HepG2 (cell line): ENCODE data around the gene POLN. TPM values are rescaled to one million over a fixed set of nuclear protein-coding genes. Genes with fewer than 3 reads are reported as not detected.

ENCODE experiments used
- AHR ChIP-seq: IDR thresholded peaks from 2 replicates; pipeline ENCODE4 v1.6.1; 2018; ENCODE audit warnings: missing genetic modification reagents, missing compliant biosample characterization
- JDP2 ChIP-seq: sonication (generic); formaldehyde crosslinking; IDR thresholded peaks from 2 replicates; pipeline ENCODE4 v1.8.1; 2022; ENCODE audit warnings: missing genetic modification reagents, borderline replicate concordance
- MAZ ChIP-seq, 2 experiments: sonication (generic) in 1 of 2; formaldehyde crosslinking in 1 of 2; IDR thresholded peaks; 2 replicates each; pipeline versions ENCODE4 v1.5.0 to v1.6.1; 2012 to 2020; ENCODE audit warnings: low read depth in 2 of 2, mild to moderate bottlenecking in 2 of 2, borderline replicate concordance in 1 of 2, improper control_type of control experiment in 1 of 2, low read length in 1 of 2, missing genetic modification reagents in 1 of 2, moderate library complexity in 1 of 2
- PAXIP1 ChIP-seq: sonication (generic); formaldehyde crosslinking; conservative IDR thresholded peaks from 2 replicates; pipeline ENCODE4 v1.4.0; 2020; ENCODE audit warnings: mild to moderate bottlenecking, missing genetic modification reagents, moderate library complexity
- RFX1 ChIP-seq: fragments of 450-650 bp; IDR thresholded peaks from 2 replicates; pipeline ENCODE4 v1.6.1; 2017
- SNAI1 ChIP-seq: sonication (generic); formaldehyde crosslinking; IDR thresholded peaks from 2 replicates; pipeline ENCODE4 v1.5.0; 2020; ENCODE audit warnings: mild to moderate bottlenecking, missing genetic modification reagents, borderline replicate concordance
- TAF15 ChIP-seq: fragments of 200-400 bp; formaldehyde crosslinking; IDR thresholded peaks from one replicate; pipeline ENCODE4 v1.6.1; 2018; ENCODE audit warnings: mild to moderate bottlenecking, low read depth, low read length; ENCODE audit not compliant: poor library complexity, severe bottlenecking
- TRIM24 ChIP-seq: sonication (generic); formaldehyde crosslinking; IDR thresholded peaks from 2 replicates; pipeline ENCODE4 v1.8.0; 2022; ENCODE audit warnings: mild to moderate bottlenecking, missing genetic modification reagents
- ZNF563 ChIP-seq: sonication (generic); formaldehyde crosslinking; IDR thresholded peaks from 2 replicates; pipeline ENCODE4 v1.8.0; 2022; ENCODE audit warnings: mild to moderate bottlenecking, moderate library complexity, missing genetic modification reagents
- ZNF773 ChIP-seq: sonication (generic); formaldehyde crosslinking; IDR thresholded peaks from 2 replicates; pipeline ENCODE4 v1.4.0; 2020; ENCODE audit warnings: missing genetic modification reagents, borderline replicate concordance
- polyA plus RNA-seq, 8 experiments: library from polyadenylated mRNA; depleted of rRNA in 3 of 8; stranded (reverse) in 7 of 8; unstranded in 1 of 8; fragments of >200 nt; fragmentation: Illumina TruSeq in 4 of 8; extraction: Trizol in 4 of 8; gene quantifications; 2 replicates each; pipeline versions ENCODE4 v1.2.1 to v1.2.3, GENCODE V29; 2011 to 2016; ENCODE audit warnings: low read depth in 4 of 8, missing spikeins in 1 of 8, mixed read lengths in 1 of 8; ENCODE audit not compliant: insufficient read depth in 1 of 8
- total RNA-seq, 5 experiments: library from RNA; depleted of rRNA; stranded (reverse); fragments of >200 nt; fragmentation: Illumina TruSeq; extraction: Trizol; gene quantifications; 2 replicates each; pipeline ENCODE4 v1.2.3, GENCODE V29; 2016; ENCODE audit warnings: low read depth in 1 of 5
- TF ChIP-seq, protein P1 (sequence below): sonication (generic); formaldehyde crosslinking; IDR thresholded peaks from 2 replicates; pipeline ENCODE4 v1.5.0; 2020; ENCODE audit warnings: mild to moderate bottlenecking, missing genetic modification reagents
- TF ChIP-seq, protein P2 (sequence below): sonication (generic); formaldehyde crosslinking; IDR thresholded peaks from 2 replicates; pipeline ENCODE4 v1.9.0; 2022; ENCODE audit warnings: missing genetic modification reagents, mild to moderate bottlenecking, borderline replicate concordance
- TF ChIP-seq, protein P3 (sequence below): sonication (generic); formaldehyde crosslinking; IDR thresholded peaks from 2 replicates; pipeline ENCODE4 v1.4.0; 2020; ENCODE audit warnings: missing genetic modification reagents, borderline replicate concordance

POLN gene
- total and polyA plus RNA-seq, 2 of the 13 experiments (the other 11 are each of a cell fraction or from before 2014, with no cell fraction given): 0.93 to 1.5 TPM

GRCh38 chr4:2241410-2242353, at the start of gene POLN, which contains the start of gene HAUS3 (continued):
- no peak for TF ChIP-seq RFX1
- TF ChIP-seq TAF15: peak; percentile 39
- TF ChIP-seq, protein P1, sequence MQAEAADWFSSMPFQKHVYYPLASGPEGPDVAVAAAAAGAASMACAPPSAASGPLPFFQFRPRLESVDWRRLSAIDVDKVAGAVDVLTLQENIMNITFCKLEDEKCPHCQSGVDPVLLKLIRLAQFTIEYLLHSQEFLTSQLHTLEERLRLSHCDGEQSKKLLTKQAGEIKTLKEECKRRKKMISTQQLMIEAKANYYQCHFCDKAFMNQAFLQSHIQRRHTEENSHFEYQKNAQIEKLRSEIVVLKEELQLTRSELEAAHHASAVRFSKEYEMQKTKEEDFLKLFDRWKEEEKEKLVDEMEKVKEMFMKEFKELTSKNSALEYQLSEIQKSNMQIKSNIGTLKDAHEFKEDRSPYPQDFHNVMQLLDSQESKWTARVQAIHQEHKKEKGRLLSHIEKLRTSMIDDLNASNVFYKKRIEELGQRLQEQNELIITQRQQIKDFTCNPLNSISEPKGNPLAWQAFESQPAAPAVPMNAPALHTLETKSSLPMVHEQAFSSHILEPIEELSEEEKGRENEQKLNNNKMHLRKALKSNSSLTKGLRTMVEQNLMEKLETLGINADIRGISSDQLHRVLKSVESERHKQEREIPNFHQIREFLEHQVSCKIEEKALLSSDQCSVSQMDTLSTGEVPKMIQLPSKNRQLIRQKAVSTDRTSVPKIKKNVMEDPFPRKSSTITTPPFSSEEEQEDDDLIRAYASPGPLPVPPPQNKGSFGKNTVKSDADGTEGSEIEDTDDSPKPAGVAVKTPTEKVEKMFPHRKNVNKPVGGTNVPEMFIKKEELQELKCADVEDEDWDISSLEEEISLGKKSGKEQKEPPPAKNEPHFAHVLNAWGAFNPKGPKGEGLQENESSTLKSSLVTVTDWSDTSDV (CRISPR knock-in tag): 0 out of 2 replicates have a peak, but pooled peaks have one; percentile 44
- peak; percentile 50; the same call in 1 of the 2 replicates for TF ChIP-seq ZNF773 (CRISPR knock-in tag)
- no peak for TF ChIP-seq AHR (CRISPR knock-in tag)
- TF ChIP-seq JDP2 (CRISPR knock-in tag): no peak
- TF ChIP-seq, protein P2, sequence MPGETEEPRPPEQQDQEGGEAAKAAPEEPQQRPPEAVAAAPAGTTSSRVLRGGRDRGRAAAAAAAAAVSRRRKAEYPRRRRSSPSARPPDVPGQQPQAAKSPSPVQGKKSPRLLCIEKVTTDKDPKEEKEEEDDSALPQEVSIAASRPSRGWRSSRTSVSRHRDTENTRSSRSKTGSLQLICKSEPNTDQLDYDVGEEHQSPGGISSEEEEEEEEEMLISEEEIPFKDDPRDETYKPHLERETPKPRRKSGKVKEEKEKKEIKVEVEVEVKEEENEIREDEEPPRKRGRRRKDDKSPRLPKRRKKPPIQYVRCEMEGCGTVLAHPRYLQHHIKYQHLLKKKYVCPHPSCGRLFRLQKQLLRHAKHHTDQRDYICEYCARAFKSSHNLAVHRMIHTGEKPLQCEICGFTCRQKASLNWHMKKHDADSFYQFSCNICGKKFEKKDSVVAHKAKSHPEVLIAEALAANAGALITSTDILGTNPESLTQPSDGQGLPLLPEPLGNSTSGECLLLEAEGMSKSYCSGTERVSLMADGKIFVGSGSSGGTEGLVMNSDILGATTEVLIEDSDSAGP (CRISPR knock-in tag): peak; percentile 78; the same call in 1 of the 2 replicates
- TF ChIP-seq, protein P3, sequence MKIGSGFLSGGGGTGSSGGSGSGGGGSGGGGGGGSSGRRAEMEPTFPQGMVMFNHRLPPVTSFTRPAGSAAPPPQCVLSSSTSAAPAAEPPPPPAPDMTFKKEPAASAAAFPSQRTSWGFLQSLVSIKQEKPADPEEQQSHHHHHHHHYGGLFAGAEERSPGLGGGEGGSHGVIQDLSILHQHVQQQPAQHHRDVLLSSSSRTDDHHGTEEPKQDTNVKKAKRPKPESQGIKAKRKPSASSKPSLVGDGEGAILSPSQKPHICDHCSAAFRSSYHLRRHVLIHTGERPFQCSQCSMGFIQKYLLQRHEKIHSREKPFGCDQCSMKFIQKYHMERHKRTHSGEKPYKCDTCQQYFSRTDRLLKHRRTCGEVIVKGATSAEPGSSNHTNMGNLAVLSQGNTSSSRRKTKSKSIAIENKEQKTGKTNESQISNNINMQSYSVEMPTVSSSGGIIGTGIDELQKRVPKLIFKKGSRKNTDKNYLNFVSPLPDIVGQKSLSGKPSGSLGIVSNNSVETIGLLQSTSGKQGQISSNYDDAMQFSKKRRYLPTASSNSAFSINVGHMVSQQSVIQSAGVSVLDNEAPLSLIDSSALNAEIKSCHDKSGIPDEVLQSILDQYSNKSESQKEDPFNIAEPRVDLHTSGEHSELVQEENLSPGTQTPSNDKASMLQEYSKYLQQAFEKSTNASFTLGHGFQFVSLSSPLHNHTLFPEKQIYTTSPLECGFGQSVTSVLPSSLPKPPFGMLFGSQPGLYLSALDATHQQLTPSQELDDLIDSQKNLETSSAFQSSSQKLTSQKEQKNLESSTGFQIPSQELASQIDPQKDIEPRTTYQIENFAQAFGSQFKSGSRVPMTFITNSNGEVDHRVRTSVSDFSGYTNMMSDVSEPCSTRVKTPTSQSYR (CRISPR knock-in tag): 0 out of 2 replicates have a peak, but pooled peaks have one; percentile 50
- TF ChIP-seq MAZ (IDR thresholded peaks at IDR 0.05; ENCODE audit: borderline replicate concordance, low read depth, low read length): peak; percentile 70; the same call in 1 of the 2 replicates
- peak; percentile 79 for TF ChIP-seq MAZ (CRISPR knock-in tag; IDR thresholded peaks at IDR 0.05; ENCODE audit: low read depth)
- TF ChIP-seq ZNF563 (CRISPR knock-in tag): 0 out of 2 replicates have a peak, but pooled peaks have one; percentile 17
- TF ChIP-seq SNAI1: 0 out of 2 replicates have a peak, but pooled peaks have one; percentile 27
- no peak; the same call in none of the 2 replicates for TF ChIP-seq PAXIP1 (CRISPR knock-in tag)
- no peak for TF ChIP-seq TRIM24 (CRISPR knock-in tag)
